G401 (cell line): ENCODE measurements around the gene REEP5. TPM values are rescaled to one million over a fixed set of nuclear protein-coding genes. Genes with fewer than 3 reads are reported as not detected.
"Not testable (repeated sequence)": the region's sequence is repeated elsewhere in the genome, so short reads cannot be mapped to it uniquely, and the experiment has no call there.

Experiments
- DNase-seq: peaks from one replicate; pipeline ENCODE4 v3.0.0-alpha.2; 2015; ENCODE audit warnings: low spot score
- in situ Hi-C: cut with HindIII; loops from 2 replicates; pipeline ENCODE4 v1.10.0; 2016; ENCODE audit warnings: low sequenced_read_pairs, mixed read lengths
- total RNA-seq: library from RNA; depleted of rRNA; stranded (reverse); fragments of >200 nt; shearing (Covaris generic); gene quantifications from 2 replicates; pipeline ENCODE4 v1.2.3, GENCODE V29; 2014

Gene REEP5
- total RNA-seq, 1 experiment from 2014 or later: 18.7 TPM

DNA sequence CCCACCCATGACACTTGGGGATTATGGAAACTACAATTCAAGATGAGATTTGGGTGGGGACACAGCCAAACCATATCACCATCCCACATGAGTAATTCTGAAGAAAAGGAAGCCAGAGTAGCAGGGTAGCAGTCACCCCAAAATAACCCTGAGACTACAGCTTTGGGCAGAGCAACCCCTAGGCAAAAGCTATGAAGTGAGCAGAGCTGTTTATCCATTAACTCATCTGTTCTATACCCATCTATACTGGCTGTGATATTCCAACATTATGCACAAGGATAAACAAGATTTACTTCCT lies 12.3 kb upstream of the REEP5 start:
- in situ Hi-C loops: no loop called here
- no peak for DNase-seq

DNA sequence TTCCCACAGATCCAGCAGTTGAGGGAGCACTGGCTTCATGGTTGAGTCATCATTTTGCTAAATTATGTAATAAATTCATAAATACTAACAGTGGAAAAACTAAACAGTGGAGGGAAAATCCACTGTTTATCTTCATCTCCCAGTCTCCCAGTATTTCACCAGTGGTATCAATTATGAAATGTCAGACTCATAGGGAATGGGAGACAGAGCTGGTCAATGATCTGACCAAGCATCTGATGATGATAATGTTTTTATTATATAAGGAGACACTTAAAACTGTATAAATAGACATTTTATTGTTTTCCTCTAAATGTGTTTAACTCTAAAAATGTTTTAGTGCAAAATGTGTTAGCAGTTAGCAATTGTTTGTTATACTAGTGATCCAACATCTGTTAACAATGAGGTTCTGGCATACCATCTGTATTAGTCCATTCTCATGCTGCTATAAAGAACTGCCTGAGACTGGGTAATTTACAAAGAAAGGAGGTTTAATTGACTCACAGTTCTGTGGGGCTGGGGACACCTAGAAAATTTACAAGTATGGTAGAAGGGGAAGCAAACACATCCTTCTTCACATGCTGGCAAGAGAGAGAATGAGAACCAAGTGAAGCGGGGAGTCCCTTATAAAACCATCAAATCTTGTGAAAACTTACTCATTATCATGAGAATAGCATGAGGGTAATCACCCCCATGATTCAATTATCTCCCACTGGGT lies 11.8 kb upstream of the REEP5 start:
- no peak for DNase-seq
- in situ Hi-C loops: no loop called here

DNA sequence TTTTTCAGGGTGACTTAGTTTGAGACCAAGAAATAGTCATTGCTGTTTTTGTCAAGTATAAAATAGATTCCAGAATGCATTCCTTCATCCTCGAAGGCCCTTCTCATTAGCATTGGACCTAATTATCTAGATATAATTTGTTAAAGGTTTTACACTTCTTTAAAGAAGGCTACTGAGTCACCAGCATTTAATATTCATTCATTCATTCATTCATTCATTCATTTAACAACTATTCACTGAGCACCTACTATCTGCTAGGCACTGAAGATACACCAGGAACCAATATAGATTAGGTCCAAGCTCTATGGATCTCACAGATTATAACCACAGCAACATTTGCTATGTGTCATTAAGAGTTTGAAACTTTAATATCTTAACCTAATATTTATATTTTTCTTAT lies 11.1 kb upstream of the REEP5 start:
- DNase-seq: no peak
- in situ Hi-C loops: no loop called here

DNA sequence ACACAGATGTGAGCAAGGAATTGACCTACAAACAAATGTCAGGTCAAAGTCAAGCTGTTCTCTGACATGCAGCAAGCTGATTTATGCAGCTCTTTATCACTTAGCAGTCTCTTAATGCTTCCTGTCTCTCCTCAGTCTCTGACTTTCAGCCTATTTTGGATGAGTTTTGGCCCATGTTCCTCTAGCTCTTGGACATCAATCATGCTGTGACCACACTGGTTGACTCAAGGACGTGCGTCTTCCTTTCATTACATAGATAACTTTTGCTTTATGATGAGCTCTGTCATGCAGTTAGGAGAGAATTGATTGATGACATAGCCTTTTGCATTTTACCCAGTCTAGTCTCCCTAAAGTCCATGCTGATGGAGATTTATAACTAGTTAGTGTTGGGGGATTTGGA lies 9.4 kb upstream of the REEP5 start:
- no peak for DNase-seq
- in situ Hi-C loops: no loop called here

DNA sequence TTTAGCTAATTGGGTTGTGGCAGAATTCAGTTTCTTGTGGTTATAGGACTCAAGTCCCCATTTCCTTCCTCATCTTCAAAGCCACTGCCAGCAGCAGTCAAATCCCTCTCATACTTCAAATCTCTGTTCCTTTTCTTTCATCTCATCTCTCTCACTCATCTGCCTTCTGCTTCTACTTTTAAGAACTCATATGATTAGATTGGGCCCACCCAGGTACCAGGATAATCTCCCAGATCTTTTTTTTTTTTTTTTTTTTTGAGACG lies 8.0 kb upstream of the REEP5 start:
- in situ Hi-C loops: no loop called here
- no peak for DNase-seq

DNA sequence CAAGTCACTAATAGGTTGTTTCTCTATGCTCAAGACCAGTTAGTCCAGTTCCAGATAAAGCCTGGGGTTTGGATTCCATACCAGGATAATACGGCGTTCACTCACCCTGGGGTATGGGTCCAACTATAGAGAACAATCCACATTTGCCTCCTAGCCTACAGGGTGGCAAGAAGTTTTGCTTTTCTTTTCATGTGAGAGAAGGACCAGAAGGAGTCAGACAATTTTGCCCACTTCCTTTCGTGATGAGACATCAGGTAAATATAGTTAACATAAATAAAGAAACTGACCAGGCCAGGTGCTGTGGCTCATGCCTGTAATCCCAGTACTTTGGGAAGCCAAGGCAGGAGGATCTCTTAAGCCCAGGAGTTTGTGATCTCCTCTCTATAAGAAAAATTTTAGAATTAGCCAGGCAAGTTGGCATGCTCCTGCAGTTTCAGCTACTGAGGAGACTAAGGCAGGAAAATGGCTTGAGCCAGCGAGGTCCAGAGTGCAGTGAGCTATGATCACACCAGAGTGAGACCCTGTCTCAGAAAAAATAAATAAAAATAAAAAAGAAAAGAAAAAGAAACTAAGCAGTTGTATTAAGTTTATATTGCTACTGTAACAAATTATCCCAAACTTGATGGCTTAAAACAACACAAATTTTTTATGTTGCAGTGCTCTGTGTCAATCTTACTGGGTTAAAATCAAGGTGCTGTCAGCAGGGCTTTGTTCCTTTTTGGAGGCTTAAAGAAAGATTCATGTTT lies 7.5 kb upstream of the REEP5 start:
- no peak for DNase-seq
- in situ Hi-C loops: no loop called here

DNA sequence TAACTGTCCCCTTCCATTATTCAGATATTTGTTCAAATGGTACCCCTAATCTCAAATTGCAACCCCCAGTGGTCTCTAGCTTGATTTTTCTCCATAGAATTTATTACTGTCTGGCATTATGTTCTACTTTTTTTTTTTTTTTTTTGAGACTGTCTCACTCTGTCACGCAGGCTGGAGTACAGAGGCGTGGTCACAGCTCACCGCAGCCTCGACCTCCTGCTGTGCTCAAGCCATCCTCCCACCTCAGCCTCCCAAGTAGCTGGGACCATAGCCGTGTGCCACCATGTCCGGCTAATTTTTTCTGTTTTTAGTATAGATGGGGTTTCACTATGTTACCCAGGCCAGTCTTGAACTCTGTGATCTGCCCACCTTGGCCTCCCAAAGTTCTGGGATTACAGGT lies 2.0 kb upstream of the REEP5 start:
- DNase-seq: no peak
- in situ Hi-C loops: no loop called here

DNA sequence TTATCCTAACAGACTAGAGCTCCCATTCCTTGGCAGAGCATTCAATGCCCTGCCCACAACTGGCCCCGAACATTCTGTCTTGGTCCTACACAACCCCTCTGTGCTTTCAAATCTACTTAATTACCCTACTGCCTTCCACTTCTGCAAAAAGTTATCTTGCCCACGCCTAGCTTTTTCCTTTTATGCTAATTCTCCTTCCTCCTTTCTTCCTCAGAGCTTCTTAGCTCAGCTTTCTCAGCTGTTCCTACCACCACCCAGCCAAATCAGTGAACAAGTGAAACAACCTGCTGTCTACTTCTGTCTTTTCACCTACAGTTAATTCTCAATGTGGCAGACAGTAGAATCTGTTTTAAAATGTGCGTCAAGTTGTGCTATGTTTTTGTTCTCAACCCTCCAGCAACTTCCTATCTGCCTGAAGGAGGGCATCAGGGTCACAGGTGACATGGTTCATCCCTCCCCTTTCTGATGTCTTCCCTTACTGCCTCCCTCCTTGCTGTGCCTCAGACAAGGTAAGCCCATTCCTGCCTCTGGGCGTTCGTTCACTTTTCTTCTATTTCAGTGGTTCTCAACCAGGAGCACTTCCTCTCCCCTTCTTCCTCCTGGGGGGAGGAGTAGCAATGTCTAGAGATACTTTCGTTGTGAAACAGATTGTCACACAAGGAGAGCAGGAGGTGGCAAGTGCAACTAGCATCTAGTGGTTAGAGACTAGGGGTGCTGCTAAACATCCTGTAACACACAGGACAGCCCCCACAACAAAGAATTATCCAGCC lies 1.3 kb upstream of the REEP5 start:
- DNase-seq: no peak
- in situ Hi-C loops: no loop called here

DNA sequence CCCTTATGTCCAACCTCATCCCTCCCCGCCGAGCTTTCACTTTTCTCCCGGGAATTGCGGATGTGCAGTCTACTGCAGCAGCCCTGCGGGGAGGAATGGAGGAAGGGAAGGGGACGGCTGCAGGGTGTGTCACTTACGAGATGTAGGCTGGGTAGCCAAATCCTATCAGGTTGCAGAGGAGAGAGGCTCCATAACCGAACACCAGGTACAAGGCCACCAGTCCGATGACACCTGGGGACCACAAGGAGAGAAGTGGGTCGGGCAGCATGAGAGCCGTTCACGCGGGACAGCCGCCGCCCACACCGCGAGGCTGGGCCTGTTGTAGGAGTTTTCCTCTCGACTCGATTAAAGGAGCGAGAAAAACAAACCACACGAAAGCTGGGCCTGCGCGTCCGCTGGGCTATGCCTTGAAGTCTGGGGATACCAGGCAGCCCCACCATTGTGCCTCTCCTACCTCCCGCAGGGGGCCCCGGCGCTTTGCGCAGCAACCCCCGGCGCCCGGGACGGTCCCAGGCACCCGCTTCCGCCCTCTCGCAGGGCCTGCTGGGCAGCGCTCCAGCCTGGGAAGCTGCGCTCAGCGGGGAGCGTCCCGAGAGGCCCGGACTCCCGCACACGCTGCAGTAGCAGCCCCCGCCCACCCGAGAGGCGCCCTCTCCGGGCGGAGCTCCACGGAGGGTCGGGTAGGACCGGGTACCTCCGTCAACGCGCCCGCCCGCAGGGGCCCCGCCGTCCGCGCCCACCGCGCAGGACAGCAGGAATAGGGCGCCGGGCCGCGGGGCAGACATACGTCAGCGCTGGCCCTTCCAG lies 798 bp downstream of the REEP5 start:
- peak; percentile 54 for DNase-seq
- in situ Hi-C loops: no loop called here

DNA sequence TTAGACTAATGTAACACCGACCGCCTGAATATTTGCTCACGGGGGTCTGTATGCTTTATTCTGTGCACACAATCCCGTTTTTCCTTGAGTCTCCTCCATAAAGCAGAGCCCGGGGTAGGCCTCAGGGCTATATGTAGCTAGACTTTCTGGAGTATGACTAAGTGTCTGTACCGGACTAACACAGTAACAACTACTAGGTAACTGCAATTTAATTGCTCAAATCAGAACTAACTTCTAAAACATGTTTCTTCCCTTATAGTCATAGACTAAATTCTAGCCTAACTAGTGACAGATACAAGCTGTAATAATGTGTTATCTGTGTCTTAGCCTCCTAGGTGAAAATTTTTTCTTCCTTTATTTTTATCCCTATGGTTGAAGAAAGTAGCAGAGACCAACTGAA lies 2.1 kb downstream of the REEP5 start:
- DNase-seq: no peak
- in situ Hi-C loops: no loop called here

DNA sequence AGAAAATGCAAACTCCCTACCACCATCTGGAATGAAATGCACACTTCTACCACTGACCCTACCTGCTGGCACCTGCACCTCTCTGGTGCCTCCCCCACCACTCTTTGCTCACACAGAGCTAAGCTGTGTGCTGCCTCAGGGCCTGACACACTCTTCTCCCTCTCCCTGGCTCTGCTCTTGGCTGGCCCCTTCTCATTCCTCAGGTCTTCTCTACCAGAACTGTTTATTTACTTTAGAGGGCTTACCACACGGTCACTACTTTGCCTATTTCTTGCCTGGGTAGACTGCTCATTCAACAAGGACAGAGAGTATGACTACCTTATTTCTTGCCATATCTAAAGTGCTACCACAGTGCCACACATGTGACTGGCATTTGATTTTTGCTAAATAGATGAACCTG lies 3.3 kb downstream of the REEP5 start:
- no peak for DNase-seq
- in situ Hi-C loops: no loop called here

DNA sequence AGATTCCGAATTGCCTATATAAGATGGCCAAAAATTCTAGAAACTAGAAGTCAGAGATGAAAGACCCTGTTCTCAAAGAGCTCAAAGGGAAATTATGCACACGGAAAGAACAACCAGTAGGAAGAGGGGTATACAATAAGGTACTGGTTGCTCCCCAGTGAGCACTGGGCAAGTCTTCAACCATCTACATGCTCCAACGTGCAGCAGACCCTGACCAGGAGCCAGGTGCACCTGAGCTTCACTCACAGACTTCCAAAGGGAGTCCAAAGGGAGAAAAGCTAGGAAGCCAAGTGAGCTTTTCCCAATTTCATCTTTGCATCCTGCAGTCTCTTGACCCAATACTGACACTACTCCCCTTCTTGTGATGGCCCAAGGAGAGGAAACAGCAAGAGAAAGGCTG lies 3.9 kb downstream of the REEP5 start:
- in situ Hi-C loops: no loop called here
- no peak for DNase-seq

DNA sequence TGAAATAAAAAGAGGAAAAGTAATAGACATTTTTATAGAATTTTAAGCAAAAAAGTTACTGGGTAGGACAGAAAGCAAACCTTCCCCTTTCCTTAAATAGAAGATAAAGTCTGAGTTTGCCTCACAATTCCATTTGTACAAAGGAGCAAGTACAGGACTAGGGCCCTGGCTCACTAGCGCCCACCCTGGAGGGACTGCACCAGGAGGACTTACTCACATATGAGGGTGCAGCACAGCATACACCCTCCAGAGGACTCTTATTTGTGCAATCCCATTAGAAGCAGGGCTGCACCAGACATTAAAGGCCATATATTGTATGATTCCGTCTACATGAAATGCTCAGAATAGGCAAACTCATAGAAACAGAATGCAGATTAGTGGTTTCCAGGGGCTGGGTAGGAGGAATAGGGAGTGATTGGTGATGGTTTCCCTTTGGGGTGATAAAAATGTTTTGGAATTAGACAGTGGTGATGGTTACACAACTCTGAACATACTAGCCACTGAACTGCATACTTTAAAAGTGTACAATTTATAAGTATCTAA lies 4.5 kb downstream of the REEP5 start:
- in situ Hi-C loops: no loop called here
- DNase-seq: no peak

DNA sequence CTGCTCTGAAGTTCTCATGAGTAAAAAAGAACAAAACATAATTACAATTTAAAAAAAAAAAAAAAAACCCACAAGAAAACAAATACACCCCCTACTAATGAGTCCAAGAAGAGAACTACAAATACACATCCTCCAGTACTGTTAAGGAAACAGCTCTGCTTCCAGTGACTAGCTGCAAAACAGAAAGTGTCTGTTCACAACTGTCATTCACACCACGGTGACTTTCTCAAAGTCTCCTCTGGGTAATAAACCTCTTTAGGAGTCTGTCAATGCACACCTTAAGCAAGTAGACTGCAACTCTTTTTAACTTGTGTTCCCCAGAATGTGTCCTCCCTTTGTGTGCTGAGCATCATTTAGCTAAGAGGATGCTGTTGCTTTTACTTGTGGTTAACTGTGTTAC lies 6.2 kb downstream of the REEP5 start:
- in situ Hi-C loops: no loop called here
- DNase-seq: no peak

DNA sequence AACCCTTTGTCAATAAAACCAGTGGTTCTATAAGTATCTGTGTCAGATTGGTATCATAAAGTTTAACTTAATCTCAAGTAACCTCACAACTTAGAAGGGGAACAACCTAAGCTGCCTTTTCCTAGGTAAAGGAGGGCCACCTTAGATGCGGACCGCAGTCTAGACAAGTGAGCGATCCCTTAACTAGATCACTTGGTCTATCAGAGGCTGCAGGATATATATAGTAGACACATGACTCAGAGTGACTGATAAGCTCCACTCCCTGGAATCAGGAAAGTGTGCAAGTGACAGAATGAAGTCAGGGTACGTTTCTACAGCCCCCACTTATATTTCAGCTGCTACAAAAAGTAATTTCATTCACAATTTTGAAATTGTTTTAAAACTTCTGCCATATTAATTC lies 7.4 kb downstream of the REEP5 start:
- in situ Hi-C loops: no loop called here
- no peak for DNase-seq

DNA sequence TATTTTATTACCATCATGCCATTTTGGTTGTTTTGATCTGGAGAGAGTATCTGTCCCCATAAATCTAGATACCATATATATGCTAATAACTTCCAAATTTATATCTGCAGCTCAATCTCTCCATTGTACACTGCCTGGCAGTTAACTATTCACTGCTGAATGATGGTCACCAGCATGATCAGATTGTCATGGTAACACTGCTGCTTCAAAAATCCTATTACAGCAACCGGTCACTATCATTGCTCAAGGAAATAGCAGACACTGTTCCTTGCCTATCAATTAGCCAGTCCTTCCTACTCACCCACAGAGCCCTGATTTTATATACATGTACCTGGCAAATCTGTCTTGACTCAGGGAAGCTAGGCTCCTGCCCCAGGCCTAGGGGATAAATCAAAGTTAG lies 11.5 kb downstream of the REEP5 start:
- in situ Hi-C loops: no loop called here
- no peak for DNase-seq

DNA sequence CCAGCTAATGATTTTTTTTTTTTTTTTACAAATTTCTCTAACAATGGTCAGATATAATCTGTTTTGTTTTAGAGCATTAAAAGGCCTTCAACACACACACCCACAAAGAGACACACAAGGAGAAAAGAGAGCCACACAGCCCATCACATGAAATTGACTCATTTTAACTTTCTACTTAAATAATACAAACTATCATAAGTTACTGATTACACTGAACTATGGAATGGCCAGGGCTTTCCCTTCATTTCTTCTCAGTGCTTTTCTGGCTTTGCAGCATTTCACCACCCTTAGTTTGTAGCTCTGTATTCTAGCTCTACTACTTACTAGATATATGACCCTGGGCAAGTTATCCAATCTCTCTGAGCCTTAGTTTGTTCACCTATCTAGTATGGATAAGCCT lies 13.2 kb downstream of the REEP5 start:
- DNase-seq: no peak
- in situ Hi-C loops: no loop called here

DNA sequence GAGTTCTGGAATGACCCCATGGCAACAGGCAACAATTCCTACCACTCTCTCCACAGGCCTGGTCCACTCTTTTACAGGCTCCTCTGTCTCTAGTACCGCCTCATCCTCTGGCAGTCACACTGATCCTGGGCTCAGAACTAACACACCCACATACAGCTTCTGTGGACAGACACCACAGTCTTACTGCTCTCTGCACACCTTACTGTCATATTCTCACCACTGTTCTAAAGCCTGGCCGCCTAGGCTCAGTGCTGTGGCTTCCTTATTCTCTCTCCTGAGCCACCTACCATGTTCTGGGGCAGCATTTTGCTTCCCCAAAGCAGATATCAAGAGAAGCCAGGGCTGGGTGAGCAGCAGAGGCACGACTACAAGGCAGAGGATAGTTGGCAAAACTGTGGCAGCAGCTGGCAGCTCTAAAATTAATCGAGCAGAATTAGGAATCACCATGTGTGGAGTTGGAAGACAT lies 14.8 kb downstream of the REEP5 start:
- in situ Hi-C loops: no loop called here

DNA sequence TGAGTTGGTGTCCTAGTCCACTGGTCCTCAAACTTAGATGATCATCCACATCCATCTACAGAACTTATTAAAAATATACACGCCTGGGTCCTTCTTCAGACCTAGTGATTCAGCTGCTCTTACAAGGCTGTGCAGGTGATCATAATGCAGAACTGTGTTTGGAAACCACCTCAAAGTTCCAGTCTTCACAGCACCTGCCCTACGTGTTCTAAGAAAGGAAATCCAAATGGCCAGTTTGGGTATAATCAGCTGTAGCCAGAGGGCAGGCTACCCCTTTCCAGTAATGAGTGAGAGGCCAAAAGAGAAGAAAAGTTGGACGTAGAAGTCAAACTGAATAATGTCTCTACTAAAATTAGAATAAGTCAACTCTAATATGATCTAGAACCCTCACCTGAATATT lies 15.4 kb downstream of the REEP5 start:
- in situ Hi-C loops: no loop called here
- DNase-seq: no peak

More for the DNA sequence above, 14.8 kb downstream of the REEP5 start:
- DNase-seq: peak; percentile 65

DNA sequence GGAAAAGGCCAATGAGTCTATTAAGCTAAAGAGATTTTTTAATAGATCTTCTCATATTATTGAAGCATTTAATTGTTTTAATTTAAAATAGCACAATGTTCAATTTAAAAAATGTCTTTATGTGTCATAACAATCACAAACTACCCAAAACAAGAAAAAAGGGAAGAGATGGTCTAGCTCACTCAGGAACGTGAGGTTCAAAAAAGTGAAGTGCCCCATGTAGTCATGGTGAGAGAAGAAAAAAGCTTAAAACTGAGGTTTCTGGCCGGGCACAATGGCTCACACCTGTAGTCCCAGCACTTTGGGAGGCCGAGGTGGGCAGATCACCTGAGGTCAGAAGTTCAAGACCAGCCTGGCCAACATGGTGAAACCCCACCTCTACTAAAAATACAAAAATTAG lies 17.0 kb downstream of the REEP5 start:
- DNase-seq, in situ Hi-C loops: not testable (repeated sequence)
